Measurements from ENCODE around the gene MAP6. TPM values are rescaled to one million over a fixed set of nuclear protein-coding genes. Genes with fewer than 3 reads are reported as not detected.

The MAP6 gene
- total RNA-seq, 1 experiment from 2014 or later, result 22.8 TPM

DNA sequence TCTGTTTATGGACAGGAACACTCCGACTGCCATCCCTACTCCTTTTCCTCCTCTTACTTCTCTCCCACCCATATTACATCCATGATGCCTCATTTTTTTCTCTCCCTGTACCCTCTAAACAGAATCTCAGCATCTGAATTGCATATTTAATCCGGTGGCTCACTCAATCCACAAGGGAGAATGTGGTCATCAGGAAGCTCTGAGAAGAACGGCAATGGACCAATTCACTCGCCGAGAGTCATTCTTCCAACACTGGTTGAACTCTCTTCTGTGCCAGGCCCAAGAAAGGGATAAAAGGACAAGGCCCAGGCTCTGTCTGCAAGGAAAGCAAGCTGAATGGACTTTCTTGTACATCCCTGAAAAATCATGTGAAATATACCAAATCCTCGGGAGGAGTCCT lies 15.9 kb downstream of the MAP6 start:
- Mint-ChIP-seq H3K27me3 (ENCODE audit: insufficient read depth, unreplicated experiment) (no peaks in the 10 kb centered on the region), H3K9me3 (ENCODE audit: unreplicated experiment) (no peaks in the 10 kb centered on the region), H3K4me1 (ENCODE audit: low read depth, unreplicated experiment) (peaks cover 72% of the 10 kb centered on the region), H3K4me3 (ENCODE audit: unreplicated experiment) (no peak overlapping the region), H3K27ac (ENCODE audit: unreplicated experiment) (peak overlapping the region; percentile 60), H3K36me3 (ENCODE audit: insufficient read depth, unreplicated experiment) (no peaks in the 10 kb centered on the region)
- Histone ChIP-seq H3K27me3 (replicated peaks; ENCODE audit: control insufficient read depth, insufficient read depth, low read length) (no peaks in the 10 kb centered on the region), H3K36me3 (ENCODE audit: control insufficient read depth, insufficient read depth, low read length) (no peaks in the 10 kb centered on the region), H3K9me3 (no peaks in the 10 kb centered on the region), H3K4me1 (peaks cover 76% of the 10 kb centered on the region), H3K4me3 (ENCODE audit: low read depth, low read length) (no peak overlapping the region)
- TF ChIP-seq, protein P1, sequence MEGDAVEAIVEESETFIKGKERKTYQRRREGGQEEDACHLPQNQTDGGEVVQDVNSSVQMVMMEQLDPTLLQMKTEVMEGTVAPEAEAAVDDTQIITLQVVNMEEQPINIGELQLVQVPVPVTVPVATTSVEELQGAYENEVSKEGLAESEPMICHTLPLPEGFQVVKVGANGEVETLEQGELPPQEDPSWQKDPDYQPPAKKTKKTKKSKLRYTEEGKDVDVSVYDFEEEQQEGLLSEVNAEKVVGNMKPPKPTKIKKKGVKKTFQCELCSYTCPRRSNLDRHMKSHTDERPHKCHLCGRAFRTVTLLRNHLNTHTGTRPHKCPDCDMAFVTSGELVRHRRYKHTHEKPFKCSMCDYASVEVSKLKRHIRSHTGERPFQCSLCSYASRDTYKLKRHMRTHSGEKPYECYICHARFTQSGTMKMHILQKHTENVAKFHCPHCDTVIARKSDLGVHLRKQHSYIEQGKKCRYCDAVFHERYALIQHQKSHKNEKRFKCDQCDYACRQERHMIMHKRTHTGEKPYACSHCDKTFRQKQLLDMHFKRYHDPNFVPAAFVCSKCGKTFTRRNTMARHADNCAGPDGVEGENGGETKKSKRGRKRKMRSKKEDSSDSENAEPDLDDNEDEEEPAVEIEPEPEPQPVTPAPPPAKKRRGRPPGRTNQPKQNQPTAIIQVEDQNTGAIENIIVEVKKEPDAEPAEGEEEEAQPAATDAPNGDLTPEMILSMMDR (IDR thresholded peaks at IDR 0.05; ENCODE audit: insufficient read depth in 1 of 2, low read depth in 1 of 2, low read length in 1 of 2, severe bottlenecking in 1 of 2, unreplicated experiment in 1 of 2), result no peak
- no TSS peak for BruUV-seq (replicated peaks)
- intact Hi-C loops (cut with micrococcal nuclease; ENCODE audit: unreplicated experiment), result no loop called here
- DNase-seq, result no peak
- ChIA-PET CTCF (no interaction called here), POLR2A (interaction anchor here (0.6 kb wide), 1 partner anchor 1680 kb away, joined by 3 read pairs; no protein-coding TSS in a partner anchor)

- no peak for DNase-seq
- Histone ChIP-seq H3K4me1 (peaks cover 72% of the 10 kb centered on the region), H3K4me3 (ENCODE audit: low read depth, low read length) (no peak overlapping the region), H3K27me3 (replicated peaks; ENCODE audit: control insufficient read depth, insufficient read depth, low read length) (no peaks in the 10 kb centered on the region), H3K36me3 (ENCODE audit: control insufficient read depth, insufficient read depth, low read length) (no peaks in the 10 kb centered on the region), H3K9me3 (no peaks in the 10 kb centered on the region)
- H3K36me3 Mint-ChIP-seq (ENCODE audit: insufficient read depth, unreplicated experiment), result no peaks in the 10 kb centered on the region
- intact Hi-C loops (cut with micrococcal nuclease; ENCODE audit: unreplicated experiment), result no loop called here
- H3K4me1 Mint-ChIP-seq (ENCODE audit: low read depth, unreplicated experiment), result peaks cover 73% of the 10 kb centered on the region
- no peaks in the 10 kb centered on the region for H3K9me3 Mint-ChIP-seq (ENCODE audit: unreplicated experiment)
- BruUV-seq (replicated peaks), result no TSS peak
- peak overlapping the region; percentile 1 for H3K27ac Mint-ChIP-seq (ENCODE audit: unreplicated experiment)
- POLR2A ChIA-PET, result interaction anchor here (0.7 kb wide), 1 partner anchor 17 kb away, joined by 3 read pairs; no protein-coding TSS in a partner anchor
- TF ChIP-seq, protein P1 (IDR thresholded peaks at IDR 0.05; ENCODE audit: insufficient read depth in 1 of 2, low read depth in 1 of 2, low read length in 1 of 2, severe bottlenecking in 1 of 2, unreplicated experiment in 1 of 2), result no peak
- CTCF ChIA-PET, result interaction anchor here (1.9 kb wide), 1 partner anchor 54 kb away, joined by 6 read pairs; no protein-coding TSS in a partner anchor
- no peak overlapping the region for H3K4me3 Mint-ChIP-seq (ENCODE audit: unreplicated experiment)
- H3K27me3 Mint-ChIP-seq (ENCODE audit: insufficient read depth, unreplicated experiment), result no peaks in the 10 kb centered on the region
Measured at GRCh38 chr11:75651218-75651617, 17.6 kb downstream of the MAP6 start.

DNA sequence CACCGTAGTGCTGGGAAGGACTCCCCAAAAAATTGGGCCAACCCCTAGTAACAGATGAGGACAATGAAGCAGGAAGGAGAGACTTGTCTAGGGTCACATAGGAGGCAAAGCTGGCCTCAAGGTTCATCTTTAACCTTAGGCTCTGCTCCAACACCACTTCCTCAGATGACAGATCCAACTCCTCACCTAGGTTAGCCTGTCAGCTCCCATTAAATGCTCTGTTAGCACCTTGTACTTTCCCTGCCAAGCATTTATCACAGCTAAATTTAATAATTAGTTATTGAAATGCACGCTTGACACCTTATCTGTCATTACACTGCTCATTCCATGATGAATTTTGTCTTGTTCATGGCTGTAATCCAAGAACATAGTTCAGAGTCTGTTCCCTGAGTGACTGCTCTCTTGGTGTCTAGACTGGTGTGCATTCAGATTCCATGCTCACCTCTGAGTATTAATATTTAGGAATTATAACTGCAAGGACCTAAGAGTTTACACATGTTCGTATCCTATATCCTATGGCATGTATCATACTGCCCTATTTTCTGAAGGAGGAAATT lies 18.6 kb downstream of the MAP6 start:
- BruUV-seq (replicated peaks), result no TSS peak
- Histone ChIP-seq H3K4me3 (ENCODE audit: low read depth, low read length) (no peak overlapping the region), H3K27me3 (replicated peaks; ENCODE audit: control insufficient read depth, insufficient read depth, low read length) (no peaks in the 10 kb centered on the region), H3K36me3 (ENCODE audit: control insufficient read depth, insufficient read depth, low read length) (no peaks in the 10 kb centered on the region), H3K4me1 (peaks cover 72% of the 10 kb centered on the region), H3K9me3 (no peaks in the 10 kb centered on the region)
- Mint-ChIP-seq H3K9me3 (ENCODE audit: unreplicated experiment) (no peaks in the 10 kb centered on the region), H3K27me3 (ENCODE audit: insufficient read depth, unreplicated experiment) (no peaks in the 10 kb centered on the region), H3K4me1 (ENCODE audit: low read depth, unreplicated experiment) (peaks cover 73% of the 10 kb centered on the region), H3K4me3 (ENCODE audit: unreplicated experiment) (no peak overlapping the region), H3K27ac (ENCODE audit: unreplicated experiment) (no peak overlapping the region), H3K36me3 (ENCODE audit: insufficient read depth, unreplicated experiment) (no peaks in the 10 kb centered on the region)
- CTCF ChIA-PET, result interaction anchor here (1.9 kb wide), 1 partner anchor 53 kb away, joined by 6 read pairs; no protein-coding TSS in a partner anchor
- intact Hi-C loops (cut with micrococcal nuclease; ENCODE audit: unreplicated experiment), result no loop called here
- DNase-seq, result no peak
- POLR2A ChIA-PET, result interaction anchor here (0.7 kb wide), 1 partner anchor 16 kb away, joined by 3 read pairs; no protein-coding TSS in a partner anchor
- TF ChIP-seq, protein P1 (IDR thresholded peaks at IDR 0.05; ENCODE audit: insufficient read depth in 1 of 2, low read depth in 1 of 2, low read length in 1 of 2, severe bottlenecking in 1 of 2, unreplicated experiment in 1 of 2), result no peak

Data from Caco-2 (cell line).